Activated naive CD4-positive, alpha-beta T cell treated with anti-CD3 and anti-CD28 coated beads, Interleukin-2, amount 50 U/mL, for 24 hours (primary cell): Measurements from ENCODE around the gene ANKRD12.

Source experiments
- H3K27ac Mint-ChIP-seq: one replicate; pipeline ENCODE4 v1.8.0; 2021; ENCODE audit warnings: mild to moderate bottlenecking, mixed read lengths
- H3K27me3 Mint-ChIP-seq: one replicate; pipeline ENCODE4 v1.8.0; 2021; ENCODE audit warnings: mixed read lengths
- H3K36me3 Mint-ChIP-seq: one replicate; pipeline ENCODE4 v1.8.0; 2021; ENCODE audit warnings: mixed read lengths
- H3K4me1 Mint-ChIP-seq: one replicate; pipeline ENCODE4 v1.8.0; 2021; ENCODE audit warnings: mixed read lengths
- H3K4me3 Mint-ChIP-seq: one replicate; pipeline ENCODE4 v1.8.0; 2021; ENCODE audit warnings: mild to moderate bottlenecking, mixed read lengths
- H3K9me3 Mint-ChIP-seq: one replicate; pipeline ENCODE4 v1.8.0; 2021; ENCODE audit warnings: mixed read lengths

ANKRD12 gene

DNA sequence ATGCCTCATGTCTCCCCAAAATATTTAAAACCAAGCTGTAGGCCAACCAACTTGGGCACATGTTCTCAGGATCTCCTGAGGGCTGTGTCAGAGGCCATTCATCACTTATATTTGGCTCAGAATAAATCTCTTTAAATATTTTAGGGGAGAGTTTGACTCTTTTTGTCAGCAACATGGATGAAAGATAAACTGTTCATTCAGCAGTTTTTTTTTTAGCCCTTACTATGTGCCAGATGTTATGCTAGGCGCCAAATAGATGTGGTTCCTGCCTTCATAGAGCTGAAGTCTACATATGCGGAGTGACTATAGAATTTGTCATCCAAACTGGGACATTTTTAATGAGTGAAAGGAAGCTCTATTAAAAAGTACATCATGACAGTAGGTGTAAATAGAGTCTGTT lies 155.5 kb downstream of the ANKRD12 start:
- Mint-ChIP-seq H3K36me3 (peaks cover 11% of the 10 kb centered on the region), H3K4me1 (no peaks in the 10 kb centered on the region), H3K4me3 (no peak overlapping the region), H3K27me3 (no peaks in the 10 kb centered on the region), H3K9me3 (peaks cover 13% of the 10 kb centered on the region), H3K27ac (no peak overlapping the region)

DNA sequence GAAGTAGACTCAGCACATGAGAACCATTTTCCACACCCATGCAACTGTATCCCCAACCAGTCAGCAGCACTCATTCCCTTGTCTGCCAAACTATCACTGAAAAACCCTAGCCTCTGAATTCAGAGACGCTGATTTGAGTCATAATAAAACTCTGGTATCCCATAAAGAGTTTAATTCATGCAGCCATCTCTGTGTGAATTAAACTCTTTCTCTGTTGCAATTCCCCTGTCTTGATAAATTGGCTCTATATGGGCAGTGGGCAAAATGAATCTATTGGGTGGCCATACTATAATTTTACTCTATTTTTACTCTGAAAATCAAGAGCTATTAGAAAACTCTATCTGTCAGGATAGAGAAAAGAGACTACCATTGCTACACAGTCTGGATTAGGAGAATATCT lies 157.4 kb downstream of the ANKRD12 start:
- Mint-ChIP-seq H3K4me3 (no peak overlapping the region), H3K27me3 (no peaks in the 10 kb centered on the region), H3K27ac (no peak overlapping the region)

DNA sequence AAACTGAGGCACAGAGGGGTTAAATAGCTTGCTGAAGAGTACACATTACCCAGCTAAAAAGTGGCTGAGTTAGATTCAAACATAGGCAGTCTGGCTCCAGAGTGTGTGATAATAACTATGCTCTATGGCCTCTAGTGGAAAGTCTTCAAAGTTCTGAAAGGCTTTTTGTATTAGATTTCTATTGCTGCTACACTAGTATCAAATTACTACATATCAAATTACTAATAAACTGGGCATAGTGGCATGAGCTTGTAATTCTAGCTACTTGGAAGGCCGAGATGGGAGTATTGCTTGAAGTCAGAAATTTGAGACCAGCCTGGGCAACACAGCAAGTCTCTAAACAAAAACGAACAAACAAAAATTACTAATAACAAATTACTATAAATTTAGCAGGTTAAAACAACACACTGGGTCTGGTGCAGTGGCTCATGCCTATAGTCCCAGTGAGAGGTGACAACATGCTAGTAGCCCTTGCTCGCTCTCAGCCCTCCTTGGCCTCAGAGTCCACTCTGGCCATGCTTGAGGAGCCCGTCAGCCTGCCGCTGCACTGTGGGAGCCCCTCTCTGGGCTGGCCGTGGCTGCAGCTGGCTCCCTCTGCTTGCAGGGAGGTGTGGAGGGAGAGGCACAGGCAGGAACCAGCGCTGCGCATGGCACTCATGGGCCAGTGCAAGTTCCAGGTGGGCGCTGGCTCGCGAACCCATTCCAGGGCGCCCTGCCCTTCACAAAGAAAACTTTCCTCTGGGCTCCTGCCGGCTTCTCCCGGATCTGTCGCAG lies 159.8 kb downstream of the ANKRD12 start:
- H3K27me3 Mint-ChIP-seq = no peaks in the 10 kb centered on the region
- H3K27ac Mint-ChIP-seq = no peak overlapping the region
- no peaks in the 10 kb centered on the region for H3K4me1 Mint-ChIP-seq
- H3K4me3 Mint-ChIP-seq = no peak overlapping the region
- peaks cover 6% of the 10 kb centered on the region for H3K9me3 Mint-ChIP-seq
- peaks cover 7% of the 10 kb centered on the region for H3K36me3 Mint-ChIP-seq

More for the DNA sequence above, 157.4 kb downstream of the ANKRD12 start:
- no peaks in the 10 kb centered on the region for H3K4me1 Mint-ChIP-seq
- H3K36me3 Mint-ChIP-seq = peaks cover 7% of the 10 kb centered on the region
- H3K9me3 Mint-ChIP-seq = peaks cover 13% of the 10 kb centered on the region

DNA sequence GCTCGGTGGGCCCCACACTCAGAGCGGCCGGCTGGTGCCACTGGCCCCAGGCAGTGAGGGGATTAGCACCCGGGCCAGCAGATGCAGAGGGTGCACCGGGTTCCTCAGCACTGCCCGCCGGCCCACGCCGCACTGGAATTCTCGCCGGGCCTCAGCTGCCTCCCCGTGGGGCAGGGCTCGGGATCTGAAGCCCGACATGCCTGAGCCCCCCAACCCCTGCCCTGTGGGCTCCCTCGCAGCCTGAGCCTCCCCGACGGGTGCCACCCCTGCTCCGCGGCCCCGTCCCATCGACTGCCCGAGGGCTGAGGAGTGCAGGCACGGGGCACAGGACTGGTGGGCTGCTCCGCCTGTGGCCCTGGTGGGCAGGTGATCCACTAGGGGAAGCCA lies 160.4 kb downstream of the ANKRD12 start:
- Mint-ChIP-seq H3K27me3 (no peaks in the 10 kb centered on the region), H3K27ac (no peak overlapping the region), H3K36me3 (peaks cover 7% of the 10 kb centered on the region), H3K4me1 (no peaks in the 10 kb centered on the region), H3K9me3 (peaks cover 8% of the 10 kb centered on the region), H3K4me3 (no peak overlapping the region)

- H3K27ac Mint-ChIP-seq = no peak overlapping the region
- H3K9me3 Mint-ChIP-seq = peaks cover 37% of the 10 kb centered on the region
- peaks cover 15% of the 10 kb centered on the region for H3K36me3 Mint-ChIP-seq
- no peaks in the 10 kb centered on the region for H3K27me3 Mint-ChIP-seq
- H3K4me1 Mint-ChIP-seq = no peaks in the 10 kb centered on the region
- H3K4me3 Mint-ChIP-seq = no peak overlapping the region
Measured at GRCh38 chr18:9304388-9305070, 167.9 kb downstream of the ANKRD12 start.

- peaks cover 12% of the 10 kb centered on the region for H3K27me3 Mint-ChIP-seq
- peaks cover 15% of the 10 kb centered on the region for H3K9me3 Mint-ChIP-seq
Measured at GRCh38 chr18:9319333-9319732, 182.8 kb downstream of the ANKRD12 start.

GRCh38 chr18:9321017-9321452 lies 184.5 kb downstream of the ANKRD12 start:
- no peak overlapping the region for H3K27ac Mint-ChIP-seq

More at GRCh38 chr18:9319333-9319732, 182.8 kb downstream of the ANKRD12 start:
- Mint-ChIP-seq H3K36me3 (peaks cover 4% of the 10 kb centered on the region), H3K27ac (no peak overlapping the region), H3K4me1 (no peaks in the 10 kb centered on the region), H3K4me3 (no peak overlapping the region)

DNA sequence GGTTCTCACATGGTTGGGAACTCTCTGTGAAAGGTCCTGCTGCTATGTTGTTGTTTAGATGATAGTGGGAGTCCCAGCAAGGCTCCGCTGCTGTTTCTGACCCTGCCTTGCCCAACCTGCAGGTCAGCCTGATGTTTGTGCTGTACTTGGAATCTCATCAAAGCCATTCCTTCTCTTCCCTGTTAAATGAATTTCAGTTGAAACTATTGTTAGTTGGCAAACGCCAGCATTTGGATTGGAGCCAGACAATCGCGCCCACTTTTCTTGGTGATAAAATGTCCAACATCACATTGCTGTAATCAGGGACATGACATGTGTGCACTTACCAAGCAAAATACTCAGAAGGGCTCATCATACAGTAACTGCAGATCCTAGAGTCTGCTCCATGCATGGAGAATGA lies 185.2 kb downstream of the ANKRD12 start:
- H3K4me1 Mint-ChIP-seq = no peaks in the 10 kb centered on the region
- H3K27ac Mint-ChIP-seq = no peak overlapping the region
- H3K27me3 Mint-ChIP-seq = peaks cover 14% of the 10 kb centered on the region
- H3K9me3 Mint-ChIP-seq = peaks cover 15% of the 10 kb centered on the region
- H3K4me3 Mint-ChIP-seq = no peak overlapping the region
- peaks cover 4% of the 10 kb centered on the region for H3K36me3 Mint-ChIP-seq

More at GRCh38 chr18:9321017-9321452, 184.5 kb downstream of the ANKRD12 start:
- Mint-ChIP-seq H3K4me1 (no peaks in the 10 kb centered on the region), H3K36me3 (peaks cover 4% of the 10 kb centered on the region), H3K9me3 (peaks cover 15% of the 10 kb centered on the region), H3K4me3 (no peak overlapping the region), H3K27me3 (peaks cover 12% of the 10 kb centered on the region)

GRCh38 chr18:9322744-9323143 lies 186.2 kb downstream of the ANKRD12 start:
- Mint-ChIP-seq H3K27me3 (peaks cover 14% of the 10 kb centered on the region), H3K9me3 (peaks cover 15% of the 10 kb centered on the region), H3K4me3 (no peak overlapping the region), H3K4me1 (no peaks in the 10 kb centered on the region), H3K36me3 (peaks cover 4% of the 10 kb centered on the region), H3K27ac (no peak overlapping the region)

GRCh38 chr18:9323750-9324445 lies 187.3 kb downstream of the ANKRD12 start:
- Mint-ChIP-seq H3K27me3 (peaks cover 14% of the 10 kb centered on the region), H3K4me3 (no peak overlapping the region), H3K9me3 (peaks cover 15% of the 10 kb centered on the region), H3K36me3 (peaks cover 4% of the 10 kb centered on the region), H3K4me1 (no peaks in the 10 kb centered on the region), H3K27ac (no peak overlapping the region)

GRCh38 chr18:9325716-9326115 lies 189.1 kb downstream of the ANKRD12 start:
- H3K27me3 Mint-ChIP-seq = peaks cover 12% of the 10 kb centered on the region
- no peaks in the 10 kb centered on the region for H3K4me1 Mint-ChIP-seq
- H3K4me3 Mint-ChIP-seq = no peak overlapping the region
- peaks cover 1% of the 10 kb centered on the region for H3K36me3 Mint-ChIP-seq
- H3K27ac Mint-ChIP-seq = no peak overlapping the region
- H3K9me3 Mint-ChIP-seq = peaks cover 10% of the 10 kb centered on the region

DNA sequence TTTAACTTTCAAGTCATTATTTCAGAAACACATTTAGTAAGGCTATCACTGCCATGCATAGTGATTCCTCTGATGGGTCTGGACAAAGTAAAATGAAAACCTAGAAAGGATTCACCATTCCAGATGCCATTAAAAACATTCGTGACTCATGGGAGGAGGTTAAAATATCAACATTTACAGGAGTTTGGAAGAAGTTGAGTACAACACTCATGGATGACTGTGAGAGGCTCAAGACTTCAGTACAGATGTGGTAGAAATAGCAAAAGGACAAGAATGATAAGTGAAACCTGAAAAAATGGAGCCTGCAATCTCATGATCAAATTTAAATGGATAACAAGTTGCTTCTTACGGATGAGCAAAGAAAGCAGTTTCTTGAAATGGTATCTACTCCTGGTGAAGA lies 192.2 kb downstream of the ANKRD12 start:
- no peaks in the 10 kb centered on the region for H3K36me3 Mint-ChIP-seq
- H3K27me3 Mint-ChIP-seq = peaks cover 3% of the 10 kb centered on the region
- no peak overlapping the region for H3K4me3 Mint-ChIP-seq
- no peaks in the 10 kb centered on the region for H3K9me3 Mint-ChIP-seq
- H3K27ac Mint-ChIP-seq = no peak overlapping the region
- H3K4me1 Mint-ChIP-seq = peaks cover 1% of the 10 kb centered on the region

DNA sequence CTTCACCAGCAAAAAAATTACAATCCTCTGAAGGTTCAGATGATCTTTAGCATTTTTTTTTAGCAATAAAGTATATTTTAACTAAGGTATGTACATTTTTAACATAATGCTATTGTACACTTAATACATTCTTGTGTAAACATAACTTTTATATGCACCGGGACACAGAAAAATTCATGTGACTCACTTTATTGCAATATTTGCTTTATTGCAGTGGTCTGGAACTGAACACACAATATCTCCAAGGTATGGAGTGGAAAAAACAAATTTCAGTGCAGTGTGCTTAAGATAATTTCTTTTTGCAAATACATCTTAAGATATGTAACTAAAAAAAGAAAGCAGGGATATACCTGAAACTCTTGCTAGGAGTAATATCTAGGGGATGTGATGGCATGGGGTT lies 192.9 kb downstream of the ANKRD12 start:
- no peak overlapping the region for H3K27ac Mint-ChIP-seq
- H3K9me3 Mint-ChIP-seq = no peaks in the 10 kb centered on the region
- H3K4me1 Mint-ChIP-seq = peaks cover 6% of the 10 kb centered on the region
- H3K27me3 Mint-ChIP-seq = peaks cover 4% of the 10 kb centered on the region
- no peaks in the 10 kb centered on the region for H3K36me3 Mint-ChIP-seq
- no peak overlapping the region for H3K4me3 Mint-ChIP-seq

DNA sequence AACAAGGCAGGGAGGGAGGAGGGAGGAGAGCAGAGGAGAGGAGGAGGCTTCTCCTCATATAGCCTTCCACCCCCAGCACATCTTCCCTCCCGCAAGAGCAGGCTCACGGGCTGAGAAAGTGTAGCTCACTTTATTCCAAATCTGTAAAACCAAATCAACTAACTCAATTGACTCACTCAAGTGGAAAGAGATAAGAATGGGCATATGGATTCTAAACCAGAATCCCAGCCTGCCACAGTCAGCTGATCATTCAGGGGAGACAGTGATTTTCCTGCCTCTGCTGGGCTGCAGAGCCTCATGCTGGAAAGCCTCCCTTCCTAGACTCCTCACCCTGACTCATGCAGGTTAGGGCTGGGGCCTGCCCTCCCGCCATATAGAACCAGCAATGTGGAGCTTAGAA lies 193.8 kb downstream of the ANKRD12 start:
- Mint-ChIP-seq H3K27me3 (peaks cover 4% of the 10 kb centered on the region), H3K9me3 (no peaks in the 10 kb centered on the region), H3K27ac (no peak overlapping the region), H3K4me1 (peaks cover 6% of the 10 kb centered on the region), H3K4me3 (no peak overlapping the region), H3K36me3 (no peaks in the 10 kb centered on the region)

DNA sequence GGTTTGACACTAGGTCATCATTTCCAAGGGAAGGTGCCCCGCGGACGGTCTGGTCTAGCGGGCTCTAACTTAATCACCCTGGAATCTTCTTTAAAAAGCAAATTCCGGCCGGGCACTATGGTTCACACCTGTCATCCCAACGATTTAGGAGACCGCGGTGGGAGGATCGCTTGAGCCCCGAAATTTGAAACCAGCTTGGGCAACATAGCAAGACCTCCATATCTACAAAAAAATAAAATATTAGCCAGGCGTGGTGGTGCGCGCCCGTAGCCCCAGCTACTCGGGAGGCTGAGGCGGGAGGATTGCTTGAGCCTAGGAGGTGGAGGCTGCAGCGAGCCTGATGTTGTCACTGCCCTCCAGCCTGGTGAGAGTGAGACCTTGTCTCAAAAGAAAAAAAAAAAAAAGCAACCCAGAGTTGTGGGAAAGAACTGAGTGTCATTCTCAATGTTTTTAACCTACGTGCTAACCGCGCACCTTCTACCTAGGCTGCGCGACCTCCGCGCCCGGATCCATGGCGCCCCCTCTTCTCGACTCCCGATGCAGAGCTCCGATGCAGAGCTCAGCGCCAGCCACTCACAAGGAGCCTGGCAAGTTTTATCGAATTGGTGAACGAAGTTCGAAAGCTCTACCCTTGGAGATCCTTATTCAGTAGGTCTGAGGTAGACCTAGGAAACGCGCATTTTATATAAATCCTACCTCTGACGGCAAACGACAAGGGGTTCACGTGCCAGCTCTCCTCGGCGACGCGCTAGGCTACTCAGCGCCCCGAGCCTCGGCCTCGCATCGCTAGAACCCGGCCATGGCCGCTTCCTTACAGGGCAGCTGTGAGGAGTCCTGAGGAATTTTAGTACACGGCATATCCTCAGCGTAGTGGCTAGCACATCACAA lies 197.1 kb downstream of the ANKRD12 start:
- Mint-ChIP-seq H3K27ac (peak overlapping the region; percentile 91), H3K4me1 (peaks cover 16% of the 10 kb centered on the region), H3K9me3 (no peaks in the 10 kb centered on the region), H3K27me3 (peaks cover 1% of the 10 kb centered on the region), H3K4me3 (peak overlapping the region; percentile 91), H3K36me3 (peaks cover 2% of the 10 kb centered on the region)
